GM19468 (cell line): ENCODE data around the gene RAI14.

ENCODE experiments used
- ATAC-seq: cut with Tn5 transposase; IDR thresholded peaks from one replicate; pipeline ENCODE4 v1.9.1; 2021; ENCODE audit warnings: mild to moderate bottlenecking, moderate library complexity, moderate number of reproducible peaks; ENCODE audit not compliant: unreplicated experiment; ENCODE audit errors: extremely low read depth

RAI14 gene

DNA sequence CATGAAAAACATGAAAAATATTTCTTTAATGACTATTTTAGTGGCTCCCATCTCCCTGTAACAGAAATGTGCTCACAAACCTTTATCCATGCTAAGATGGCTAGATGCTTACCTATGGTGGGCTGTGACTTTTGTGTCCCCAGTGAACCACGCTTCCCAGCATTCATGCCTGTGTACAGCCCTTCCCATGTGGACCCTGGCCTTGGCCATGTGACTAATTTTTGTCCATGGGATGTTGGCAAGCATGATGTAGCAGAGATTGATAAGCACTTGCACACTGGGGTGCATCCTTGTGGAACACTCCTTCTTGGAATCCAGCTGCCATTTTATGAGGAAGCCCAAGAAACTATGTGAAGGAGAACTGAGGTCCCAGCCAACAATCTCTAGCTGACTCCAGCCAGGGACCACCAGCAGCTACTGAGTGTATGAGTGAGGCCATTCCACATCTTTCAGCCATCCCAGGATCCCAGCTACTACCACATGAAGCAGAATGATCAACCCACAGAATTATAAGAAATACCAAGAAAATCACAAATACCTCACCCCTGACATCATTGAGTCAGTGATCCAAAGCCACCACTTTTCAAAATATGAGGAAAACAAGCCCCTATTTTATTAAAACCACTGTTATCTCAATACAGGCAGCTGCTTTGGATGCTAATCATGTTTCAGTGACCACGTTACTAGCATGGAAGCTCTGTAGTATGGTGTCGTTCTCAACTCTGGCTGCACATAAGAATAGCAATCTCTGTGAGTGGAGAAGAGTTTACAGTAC, 16.1 kb upstream of the RAI14 start:
- no peak for ATAC-seq

DNA sequence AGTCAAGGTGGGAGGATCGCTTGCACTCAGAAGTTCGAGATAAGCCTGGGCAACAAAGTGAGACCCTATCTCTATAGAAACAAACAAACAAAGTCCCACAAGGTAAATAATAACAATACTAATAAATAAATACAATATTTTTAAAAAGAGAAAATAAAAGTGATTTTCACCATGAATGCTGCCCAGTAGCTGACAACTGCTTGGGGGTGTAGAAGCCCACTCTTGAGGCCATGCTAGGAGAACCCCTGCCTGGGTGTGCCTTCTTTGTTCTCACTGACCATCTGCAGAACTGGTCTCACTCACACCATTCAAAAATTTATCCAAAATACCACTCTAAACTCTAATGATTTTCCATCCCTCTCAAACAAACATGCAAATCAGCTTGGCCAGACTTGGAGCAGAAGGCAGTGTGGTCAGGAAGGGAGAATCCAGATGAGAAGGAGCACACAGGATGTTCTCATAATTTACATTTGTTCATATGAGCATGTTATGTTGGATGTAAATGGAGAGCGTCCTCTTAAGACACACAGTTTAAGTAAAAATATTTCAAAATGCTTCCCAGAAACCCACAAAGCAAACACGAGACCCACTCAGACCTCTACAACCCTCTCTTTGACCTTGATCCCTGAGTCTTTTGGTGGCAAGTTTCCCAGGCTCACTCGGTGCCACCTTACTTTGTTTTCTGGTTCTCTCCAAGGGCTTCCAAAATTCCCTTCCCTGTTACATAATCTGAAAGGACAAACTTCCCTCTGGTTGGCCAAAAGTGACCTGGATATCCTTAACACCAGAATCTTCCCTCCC, 7.9 kb upstream of the RAI14 start:
- ATAC-seq: no peak

DNA sequence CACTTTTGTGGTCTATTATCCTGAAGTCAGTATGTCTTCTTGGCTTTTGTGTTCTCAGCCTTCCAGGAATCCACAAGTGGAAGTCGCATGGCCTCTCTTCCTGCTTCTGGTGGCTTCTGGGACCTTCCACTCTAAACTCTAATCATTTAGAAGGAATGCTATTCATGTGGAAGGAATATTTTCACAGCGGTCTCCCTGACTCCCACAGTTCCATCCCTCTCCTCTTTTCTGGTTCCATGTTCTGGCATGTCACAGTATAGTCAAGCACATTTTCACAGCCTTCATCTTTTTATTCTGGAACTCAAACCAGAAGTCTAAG, 7.3 kb upstream of the RAI14 start:
- no peak for ATAC-seq

DNA sequence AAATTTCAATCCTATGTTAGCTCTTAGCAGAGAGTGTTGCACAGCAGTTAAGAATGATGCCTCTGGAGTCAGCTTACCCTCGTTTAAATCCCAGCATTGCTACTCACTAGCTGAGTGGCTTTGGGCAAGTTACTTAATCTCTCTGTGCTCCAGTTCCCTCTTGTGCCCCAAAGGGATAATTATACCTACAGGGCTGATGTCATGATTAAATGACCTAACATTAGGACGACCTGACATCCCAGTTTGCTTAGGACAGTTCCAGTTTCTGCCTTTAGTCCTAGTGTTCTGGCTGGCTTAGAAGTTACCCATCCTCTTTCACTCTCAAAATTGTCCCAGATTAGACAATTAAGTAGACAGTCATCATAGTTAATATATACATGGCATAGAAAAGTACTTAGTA, 4.3 kb upstream of the RAI14 start:
- ATAC-seq: no peak

DNA sequence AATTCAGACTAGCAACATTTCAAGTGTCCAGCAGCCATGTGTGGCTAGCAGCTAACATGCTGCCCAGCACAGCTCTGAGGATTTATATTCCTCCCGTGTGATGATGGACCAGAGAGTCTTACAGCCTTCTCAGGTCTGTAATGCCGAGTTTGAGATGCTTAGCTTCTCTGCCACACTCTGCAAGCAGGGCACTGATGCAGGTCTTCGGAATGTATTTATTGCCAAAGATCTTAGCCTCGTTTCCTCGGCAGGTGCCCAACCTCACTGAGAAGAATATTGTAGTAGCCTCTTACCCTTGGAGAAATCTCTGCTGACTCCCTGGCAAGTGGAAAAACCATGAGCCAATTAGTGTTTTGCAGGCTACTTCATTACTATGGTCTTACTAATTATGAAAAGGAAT, 3.7 kb upstream of the RAI14 start:
- no peak for ATAC-seq

DNA sequence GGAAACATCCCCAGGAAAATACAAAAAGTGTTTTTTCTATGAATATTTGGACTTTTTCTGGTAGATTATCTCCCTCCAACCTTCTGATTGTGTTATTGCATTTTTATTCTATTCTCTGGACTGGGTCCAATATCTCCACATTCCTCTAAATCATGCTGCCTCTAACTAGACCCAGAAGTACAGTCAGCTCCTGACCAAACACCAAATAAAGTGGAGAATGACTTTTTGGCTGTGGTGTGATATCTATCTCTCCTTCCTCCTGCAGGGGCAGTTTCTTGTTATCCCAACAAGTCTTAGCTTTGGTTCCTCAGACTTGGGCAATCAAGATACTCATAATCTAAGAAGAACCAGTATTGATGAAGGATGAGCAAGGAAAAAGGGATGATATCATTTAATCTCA, 3.2 kb upstream of the RAI14 start:
- ATAC-seq: no peak

DNA sequence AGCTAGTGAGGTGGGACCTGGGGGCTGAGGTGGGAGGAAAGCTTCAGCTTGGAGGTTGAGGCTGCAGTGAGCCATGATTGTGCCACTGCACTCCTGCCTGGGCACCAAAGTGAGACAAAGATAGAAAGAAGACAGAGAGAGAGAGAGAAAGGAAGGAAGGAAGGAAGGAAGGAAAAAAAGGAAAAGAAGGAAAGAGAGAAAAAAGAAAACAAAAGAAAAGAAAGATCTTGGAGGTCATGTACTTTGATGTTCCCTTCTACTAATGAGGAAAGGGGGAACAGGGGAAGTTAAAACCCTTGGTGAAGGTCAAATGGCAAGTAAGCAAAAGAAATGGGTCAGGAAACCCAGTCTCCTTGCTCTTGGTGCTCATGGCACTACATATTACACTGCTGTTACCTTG, 2.4 kb upstream of the RAI14 start:
- no peak for ATAC-seq

DNA sequence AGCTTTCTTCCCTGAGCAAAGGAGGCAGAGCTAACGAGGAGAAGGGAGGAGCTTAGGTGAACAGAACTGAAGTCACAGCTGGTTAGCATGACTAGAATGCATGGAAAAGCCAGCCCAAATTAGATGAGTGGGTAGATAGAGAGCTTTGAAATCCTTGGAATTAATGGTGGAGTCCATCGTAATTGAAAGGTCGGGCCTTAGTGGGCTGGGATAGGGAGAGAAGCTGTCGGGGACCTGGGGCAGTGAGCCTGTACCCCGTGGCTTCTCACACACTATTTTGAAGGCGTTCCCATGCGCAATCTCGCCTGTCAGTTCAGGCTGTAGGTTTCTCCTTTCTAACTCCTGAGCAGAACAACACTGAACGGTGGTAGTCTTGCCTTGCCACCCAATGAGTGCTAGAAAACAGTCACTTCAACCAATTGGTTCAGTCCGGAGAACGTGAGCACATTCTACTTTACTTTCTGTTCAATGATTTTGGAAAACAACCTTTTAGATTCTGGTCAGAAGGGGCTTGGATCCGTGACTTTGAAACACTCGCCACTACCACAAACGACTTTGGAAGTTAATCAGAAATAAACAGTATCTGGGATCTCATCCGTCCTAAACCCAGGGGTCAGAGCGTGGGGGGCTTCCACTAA, 655 bp upstream of the RAI14 start:
- ATAC-seq: no peak

DNA sequence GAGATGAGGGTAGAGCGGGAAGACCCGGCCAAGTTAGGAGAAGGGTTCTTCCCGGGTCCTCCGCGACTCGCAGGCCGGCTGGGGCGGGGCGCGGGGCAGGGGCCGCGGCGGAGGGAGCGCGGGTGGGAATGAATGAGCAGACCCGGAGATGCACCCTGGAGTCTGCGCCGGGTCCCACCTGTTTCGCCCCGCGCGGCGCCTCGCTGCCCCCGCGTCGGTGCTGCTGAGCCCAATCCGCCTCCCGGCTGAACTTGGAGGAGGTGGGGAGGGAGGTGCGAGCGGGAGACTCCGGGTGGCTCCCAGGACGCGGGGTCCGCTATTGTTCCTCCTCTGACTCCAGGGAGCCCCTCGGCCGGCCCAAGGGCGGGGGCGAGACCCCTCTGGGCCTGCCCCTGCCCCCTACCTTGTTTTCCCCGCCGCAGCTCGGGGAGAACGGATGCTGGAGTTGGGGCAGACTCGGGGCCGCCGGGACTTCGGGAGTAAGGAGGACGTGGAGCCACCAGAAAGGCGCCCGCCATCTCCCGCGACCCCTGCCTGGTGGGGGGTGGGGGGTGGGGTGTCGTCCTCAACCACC, 659 bp downstream of the RAI14 start:
- ATAC-seq: no peak

DNA sequence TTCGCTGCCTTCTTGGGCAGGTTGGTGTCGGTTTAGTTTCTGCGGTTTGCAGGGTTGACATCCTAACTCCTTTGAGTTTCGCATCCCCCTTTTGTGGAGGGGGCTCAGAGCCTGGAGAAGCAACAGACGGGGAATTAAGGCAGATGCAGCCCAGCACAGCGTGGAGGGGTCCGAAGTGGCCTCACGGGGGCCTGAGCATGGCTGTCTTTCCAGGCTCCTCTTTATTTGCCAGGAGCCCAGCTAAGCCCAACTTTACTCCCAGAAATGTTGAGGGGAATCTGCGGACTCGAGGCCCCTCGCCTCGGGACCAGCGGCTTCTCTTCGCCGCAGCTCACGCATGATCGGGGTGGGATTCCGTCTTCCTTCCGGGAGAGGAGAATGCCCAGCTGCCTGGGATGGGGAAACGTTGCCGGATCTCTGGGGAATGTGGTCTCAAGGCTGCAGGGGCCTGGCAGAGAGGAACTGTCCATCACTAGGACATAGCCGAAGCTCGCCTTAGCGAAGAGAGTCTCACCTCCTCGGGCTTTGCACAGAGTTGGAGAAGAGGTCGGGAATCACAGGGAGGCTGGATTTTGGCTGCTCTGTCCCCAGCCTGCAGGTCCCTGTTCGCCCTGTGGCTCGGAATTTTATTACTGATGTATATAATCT, 1.3 kb downstream of the RAI14 start:
- no peak for ATAC-seq

DNA sequence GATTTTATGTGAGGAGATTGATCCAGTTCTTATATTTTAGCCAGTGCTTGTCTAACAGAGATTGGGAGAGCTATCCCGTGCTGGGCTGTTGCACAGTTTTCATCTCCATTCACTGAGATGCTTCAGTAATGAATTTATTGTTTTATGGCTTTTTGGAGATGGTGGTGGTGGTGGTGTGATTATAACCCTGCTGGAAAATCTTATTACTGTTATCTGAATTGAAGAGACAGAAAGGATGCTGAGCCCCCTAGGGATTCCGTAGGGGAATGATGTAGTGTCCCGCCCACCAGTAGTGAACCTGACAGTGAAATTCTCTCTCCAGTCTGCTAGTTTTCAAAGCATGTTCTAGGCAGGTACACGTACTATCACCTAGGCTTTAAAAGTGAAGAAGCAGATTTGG, 1.9 kb downstream of the RAI14 start:
- no peak for ATAC-seq

DNA sequence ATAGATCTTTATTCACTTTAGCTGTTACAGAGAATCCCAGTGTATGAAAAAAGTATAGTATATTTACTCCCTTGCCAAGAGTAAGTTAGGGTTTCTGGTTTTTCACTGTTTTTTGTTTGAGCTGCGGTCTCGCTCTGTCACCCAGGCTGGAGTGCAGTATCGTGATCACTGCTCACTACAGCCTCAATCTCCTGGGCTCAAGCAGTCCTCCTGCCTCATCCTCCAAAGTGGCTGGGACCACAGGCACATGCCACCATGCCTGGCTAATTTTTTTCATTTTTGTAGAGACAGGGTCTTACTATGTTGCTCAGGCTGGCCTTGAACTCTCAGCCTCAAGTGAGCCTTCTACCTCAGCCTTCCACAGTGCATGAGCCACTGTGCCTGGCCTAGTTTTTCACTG, 3.0 kb downstream of the RAI14 start:
- ATAC-seq: no peak

DNA sequence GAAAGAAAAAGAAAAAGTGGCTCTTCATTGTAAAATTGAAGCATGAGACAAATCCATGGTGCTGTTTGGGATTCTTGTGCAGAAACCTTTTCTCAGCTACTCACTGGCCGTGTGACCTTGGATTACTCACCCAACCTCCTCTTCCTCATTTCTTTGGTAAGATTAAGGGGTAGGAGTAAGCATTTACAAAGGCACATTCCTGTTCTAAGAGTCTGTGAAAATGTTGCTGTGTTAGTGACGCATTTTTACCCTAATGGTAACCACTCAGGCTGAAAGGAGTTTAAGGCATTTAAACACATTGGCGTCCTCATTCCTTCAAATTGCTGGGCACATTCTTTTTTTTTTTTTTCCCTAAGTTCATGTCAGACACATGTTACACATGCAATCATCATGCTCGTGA, 4.3 kb downstream of the RAI14 start:
- ATAC-seq: no peak

DNA sequence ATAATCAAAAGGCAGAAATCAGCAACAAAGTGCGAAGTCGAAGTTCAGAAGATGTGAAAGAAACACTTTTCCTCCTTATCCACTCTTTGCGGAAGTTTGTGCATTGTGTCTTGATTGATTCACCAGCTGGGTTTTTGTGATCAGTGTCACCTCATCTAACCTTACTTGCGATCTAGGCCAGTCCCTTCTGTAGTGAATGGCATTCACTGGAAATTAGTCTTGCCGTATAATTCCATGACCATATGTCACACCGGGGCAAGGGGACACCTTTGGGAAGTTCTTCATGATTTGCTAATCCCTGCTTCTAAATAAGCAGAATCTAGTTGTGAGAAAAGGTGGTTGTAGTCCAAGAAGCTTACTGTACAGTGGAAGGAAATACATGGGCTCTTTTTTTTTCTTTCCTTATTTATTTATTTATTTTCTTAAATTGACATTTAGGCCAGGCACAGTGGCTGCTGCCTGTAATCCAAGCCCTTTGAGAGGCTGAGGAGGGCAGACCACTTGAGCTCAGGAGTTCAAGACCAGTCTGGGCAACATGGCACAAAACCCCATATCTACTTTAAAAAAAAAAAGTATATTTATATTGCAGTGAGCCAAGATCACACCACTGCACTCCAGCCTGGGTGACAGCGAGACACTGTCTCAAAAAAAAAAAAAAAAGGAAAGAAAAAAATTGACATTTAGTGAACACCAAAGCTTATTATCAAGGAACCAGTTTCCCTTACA, 7.8 kb downstream of the RAI14 start:
- no peak for ATAC-seq

DNA sequence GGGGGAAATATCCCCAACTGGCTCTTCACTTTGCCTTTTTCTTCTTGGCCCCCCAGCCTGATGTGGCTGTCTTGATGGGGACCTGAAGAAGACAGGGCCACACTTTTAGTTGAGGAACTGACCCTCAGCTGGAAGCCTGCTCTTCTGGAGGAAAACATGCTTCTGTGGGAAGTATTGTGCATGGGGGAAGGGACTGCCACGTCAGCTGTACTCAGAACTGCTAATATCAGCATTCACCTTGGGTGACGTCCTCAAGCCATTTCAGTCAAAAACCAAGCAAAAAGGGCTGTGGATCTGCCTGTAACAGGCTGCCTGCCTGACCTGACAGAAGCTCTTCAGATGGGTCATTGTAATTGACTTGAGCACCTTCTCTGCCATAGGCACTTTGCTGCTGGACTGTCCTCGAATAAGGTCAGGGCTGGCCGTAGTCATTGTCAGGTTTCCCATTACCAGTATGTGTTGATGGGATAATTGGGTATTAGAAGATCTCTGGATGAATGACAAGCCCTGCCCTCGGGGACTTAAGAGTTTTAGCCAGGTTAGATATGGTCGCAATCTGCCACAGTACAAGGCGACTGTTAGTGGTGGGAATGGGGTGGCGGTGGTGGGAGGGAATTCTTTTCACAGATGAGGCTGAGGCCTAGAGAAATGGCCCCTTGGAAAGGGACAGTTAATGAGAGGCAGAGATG, 10.4 kb downstream of the RAI14 start:
- ATAC-seq: no peak

DNA sequence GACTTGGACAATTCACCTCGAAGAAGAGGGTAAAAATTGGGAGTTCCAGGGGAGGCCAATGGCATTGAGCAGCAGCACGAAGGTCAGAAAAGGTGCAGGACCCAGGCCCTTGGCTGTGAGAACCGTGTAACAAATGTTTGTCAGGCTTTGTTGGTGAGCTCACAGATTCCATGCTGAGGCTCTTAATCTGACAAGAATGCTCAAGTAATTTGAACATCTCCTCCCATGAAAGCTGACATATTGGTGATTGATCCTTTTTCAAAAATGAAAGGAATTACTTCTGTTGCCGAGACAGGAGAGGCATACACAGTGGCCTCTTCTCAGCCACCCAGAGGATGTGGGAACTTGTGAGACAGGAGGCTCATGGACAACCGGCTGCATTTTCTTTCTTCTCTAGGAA, 11.6 kb downstream of the RAI14 start:
- no peak for ATAC-seq

DNA sequence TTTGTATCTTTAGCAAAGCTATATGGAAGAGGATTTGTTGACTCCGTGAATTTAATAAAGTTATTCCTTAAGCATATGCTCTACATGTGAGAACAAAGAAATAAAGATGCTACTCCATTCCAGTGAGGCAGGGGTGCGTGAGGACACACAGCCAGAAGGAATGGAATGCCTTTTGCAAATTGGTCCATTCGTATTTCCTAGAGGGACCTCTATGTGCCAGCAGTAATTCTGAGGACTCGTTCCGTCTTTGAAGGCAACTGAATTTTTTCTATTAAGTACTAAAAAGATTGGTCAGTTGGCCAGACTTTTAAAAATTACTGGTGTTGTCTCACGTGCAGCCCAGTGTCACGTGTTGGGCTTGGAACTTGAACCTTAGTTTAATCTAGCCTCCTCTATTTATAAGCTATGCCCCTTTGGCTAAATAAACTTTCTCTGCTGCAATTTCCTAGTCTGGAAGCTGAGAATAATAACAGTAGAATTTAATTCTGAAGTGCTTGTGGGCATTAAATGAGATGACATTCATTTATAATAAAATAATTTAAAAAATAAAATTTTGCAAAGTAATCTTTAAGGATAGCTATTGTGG, 13.9 kb downstream of the RAI14 start:
- ATAC-seq: no peak

DNA sequence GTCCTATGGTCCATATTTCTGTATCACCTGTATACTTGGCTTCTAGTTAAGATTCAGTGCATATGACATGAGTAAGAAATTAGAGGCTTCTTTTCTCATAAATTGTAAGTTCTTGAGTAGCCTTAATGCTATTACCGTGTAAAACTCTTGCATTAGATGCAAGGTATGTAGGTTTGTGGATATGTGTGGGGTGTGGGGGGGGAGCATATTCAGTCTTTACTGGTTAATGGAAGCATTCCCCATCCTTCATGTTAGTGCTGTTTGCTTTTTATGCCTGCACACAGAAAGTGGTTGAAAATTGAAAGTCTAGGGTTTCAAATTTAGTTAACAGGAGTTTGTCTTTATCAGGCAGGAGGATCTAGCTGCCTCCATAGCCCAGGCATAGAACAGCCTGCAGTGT, 16.1 kb downstream of the RAI14 start:
- ATAC-seq: no peak

DNA sequence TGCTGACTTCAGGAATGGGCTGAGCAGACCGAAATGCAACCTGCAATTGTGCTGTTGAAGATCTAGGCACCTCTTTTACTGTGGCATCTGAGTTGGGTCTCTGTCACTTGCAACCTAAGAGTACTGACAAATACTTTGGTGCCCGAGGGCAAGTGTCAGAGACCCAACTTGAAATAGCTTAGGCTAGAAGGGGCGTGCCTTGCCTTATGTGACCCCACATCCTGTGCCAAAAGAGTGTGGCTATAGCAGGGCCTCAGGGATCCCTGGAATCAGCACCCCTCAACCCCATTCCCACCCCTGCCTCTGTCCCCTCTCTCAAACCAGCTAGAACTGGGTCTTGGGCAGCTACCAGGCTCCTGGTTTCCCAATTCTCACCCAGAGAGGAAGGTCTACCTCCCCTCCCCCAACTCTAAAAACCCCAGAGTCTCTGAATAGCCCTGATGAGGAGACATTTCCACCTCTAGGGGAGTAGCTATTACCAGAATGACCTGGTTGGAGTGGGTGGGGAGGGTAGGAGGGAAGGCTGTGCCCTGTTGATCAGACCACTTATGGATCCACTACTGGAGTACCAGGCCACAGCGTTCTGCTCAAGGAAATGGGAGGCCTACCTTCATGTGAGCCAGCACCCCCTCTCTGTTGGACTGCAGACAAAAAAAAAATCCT, 17.5 kb downstream of the RAI14 start:
- ATAC-seq: no peak
